ENCODE results near the gene PCDH1. TPM values are rescaled to one million over a fixed set of nuclear protein-coding genes. Genes with fewer than 3 reads are reported as not detected.
A peak's percentile ranks its signal among the peaks of the same experiment; 100 is the strongest.
"Not testable (repeated sequence)": the region's sequence is repeated elsewhere in the genome, so short reads cannot be mapped to it uniquely, and the experiment has no call there.

The PCDH1 gene
- total RNA-seq, 1 experiment from 2014 or later = 127 TPM

- not testable (repeated sequence) for H3K4me1 ChIP-seq (ENCODE audit: insufficient read depth, low read length); H3K18ac ChIP-seq (ENCODE audit: insufficient read length, low read depth, low read length); H2AK5ac ChIP-seq (ENCODE audit: insufficient read length, low read length); H2BK15ac ChIP-seq (ENCODE audit: low read depth, low read length); H3K4ac ChIP-seq (ENCODE audit: low read depth, low read length); H3K9me3 Mint-ChIP-seq; H4K5ac ChIP-seq (ENCODE audit: insufficient read length, low read depth, low read length); H3K23me2 ChIP-seq (ENCODE audit: insufficient read length, low read depth, low read length, poor library complexity, severe bottlenecking); H2AFZ ChIP-seq (ENCODE audit: low read length); H2BK12ac ChIP-seq (ENCODE audit: insufficient read length, low read depth, low read length); H4K91ac ChIP-seq (ENCODE audit: insufficient read length, low read depth, low read length); H4K8ac ChIP-seq (replicated peaks; ENCODE audit: insufficient read length, low read depth, low read length); H3K23ac ChIP-seq (ENCODE audit: insufficient read length, low read depth, low read length); H3K56ac ChIP-seq (ENCODE audit: insufficient read length, low read depth, low read length); H2BK20ac ChIP-seq (ENCODE audit: low read depth, low read length, poor library complexity, severe bottlenecking); H2BK5ac ChIP-seq (ENCODE audit: insufficient read length, low read length); H3K79me1 ChIP-seq (ENCODE audit: insufficient read depth, low read depth, low read length, poor library complexity, severe bottlenecking); H2BK120ac ChIP-seq (ENCODE audit: low read depth, low read length, poor library complexity, severe bottlenecking); H3K9me3 ChIP-seq (ENCODE audit: control insufficient read depth, low read depth, low read length); H3K27me3 ChIP-seq (ENCODE audit: insufficient read depth, low read length); H3K27ac ChIP-seq (ENCODE audit: insufficient read length, low read depth, low read length); H3T11ph ChIP-seq (ENCODE audit: low read length); H4K20me1 ChIP-seq (ENCODE audit: control insufficient read depth, insufficient read depth, insufficient read length); H3K79me2 ChIP-seq (ENCODE audit: insufficient read depth, low read length); DNase-seq; H3K27me3 Mint-ChIP-seq (ENCODE audit: low read depth)
- Histone ChIP-seq H3K9ac (ENCODE audit: extremely low read depth, insufficient read length, low read length) (peak overlapping the region; percentile 58), H3K14ac (ENCODE audit: insufficient read depth, low read length) (peak overlapping the region; percentile 89; the same call in 1 of the 2 replicates), H3K4me2 (ENCODE audit: insufficient read depth, insufficient read length, low read length) (peak overlapping the region; percentile 55)
- Mint-ChIP-seq H3K27ac (peak overlapping the region in 2 of 3 experiments; percentile 20 to 96; a peak in 3 of 7 replicates), H3K4me1 (peaks cover 10 to 18% of the 10 kb centered on the region in 2 experiments), H3K36me3 (ENCODE audit: insufficient read depth in 1 of 3, low read depth in 3 of 3) (peaks cover 14 to 34% (median 28%) of the 10 kb centered on the region in 3 experiments; a peak in 6 of 7 replicates), H3K4me3 (peak overlapping the region; percentile 82 to 92)
- WGBS (ENCODE audit: extremely low coverage, insufficient read length, low lambda C conversion rate) = no CpG with 5 or more reads among the region's 28 CpGs
Observed at GRCh38 chr5:141922827-141923447, 44.7 kb upstream of the PCDH1 start.

Data from H9 (cell line).